ENCODE data around the gene C3orf70.

Gene C3orf70

GRCh38 chr3:185155678-185156077 is 2.8 kb upstream of the C3orf70 start:
- H3K4me3 ChIP-seq (replicated peaks; ENCODE audit: low read depth, low read length) = no peak overlapping the region
- no peak for DNase-seq (ENCODE audit: extremely low read depth, insufficient read length)
- H3K27me3 ChIP-seq (replicated peaks; ENCODE audit: control insufficient read depth, insufficient read depth, low read length) = peaks cover 3% of the 10 kb centered on the region
- H3K36me3 ChIP-seq (ENCODE audit: control insufficient read depth, insufficient read depth, low read length) = no peaks in the 10 kb centered on the region
- TF ChIP-seq CTCF (IDR thresholded peaks at IDR 0.05; ENCODE audit: insufficient read depth, low read length, poor library complexity, severe bottlenecking) = no peak

GRCh38 chr3:185153861-185154629 is 1.2 kb upstream of the C3orf70 start:
- TF ChIP-seq CTCF (IDR thresholded peaks at IDR 0.05; ENCODE audit: insufficient read depth, low read length, poor library complexity, severe bottlenecking) = no peak
- H3K36me3 ChIP-seq (ENCODE audit: control insufficient read depth, insufficient read depth, low read length) = no peaks in the 10 kb centered on the region
- peaks cover 3% of the 10 kb centered on the region for H3K27me3 ChIP-seq (replicated peaks; ENCODE audit: control insufficient read depth, insufficient read depth, low read length)
- no peak for DNase-seq (ENCODE audit: extremely low read depth, insufficient read length)
- no peak overlapping the region for H3K4me3 ChIP-seq (replicated peaks; ENCODE audit: low read depth, low read length)

- H3K4me3 ChIP-seq (replicated peaks; ENCODE audit: low read depth, low read length) = peak overlapping the region; percentile 51
- no peak for DNase-seq (ENCODE audit: extremely low read depth, insufficient read length)
- no peak for TF ChIP-seq CTCF (IDR thresholded peaks at IDR 0.05; ENCODE audit: insufficient read depth, low read length, poor library complexity, severe bottlenecking)
- H3K27me3 ChIP-seq (replicated peaks; ENCODE audit: control insufficient read depth, insufficient read depth, low read length) = peaks cover 3% of the 10 kb centered on the region
- no peaks in the 10 kb centered on the region for H3K36me3 ChIP-seq (ENCODE audit: control insufficient read depth, insufficient read depth, low read length)
Observed at GRCh38 chr3:185153171-185153771, 411 bp upstream of the C3orf70 start.

GRCh38 chr3:185151964-185152409 is 873 bp downstream of the C3orf70 start:
- H3K27me3 ChIP-seq (replicated peaks; ENCODE audit: control insufficient read depth, insufficient read depth, low read length) = peaks cover 3% of the 10 kb centered on the region
- H3K4me3 ChIP-seq (replicated peaks; ENCODE audit: low read depth, low read length) = no peak overlapping the region
- DNase-seq (ENCODE audit: extremely low read depth, insufficient read length) = no peak
- H3K36me3 ChIP-seq (ENCODE audit: control insufficient read depth, insufficient read depth, low read length) = no peaks in the 10 kb centered on the region
- TF ChIP-seq CTCF (IDR thresholded peaks at IDR 0.05; ENCODE audit: insufficient read depth, low read length, poor library complexity, severe bottlenecking) = no peak

GRCh38 chr3:185151101-185151963 is 1.5 kb downstream of the C3orf70 start:
- H3K27me3 ChIP-seq (replicated peaks; ENCODE audit: control insufficient read depth, insufficient read depth, low read length) = peaks cover 3% of the 10 kb centered on the region
- TF ChIP-seq CTCF (IDR thresholded peaks at IDR 0.05; ENCODE audit: insufficient read depth, low read length, poor library complexity, severe bottlenecking) = no peak
- H3K4me3 ChIP-seq (replicated peaks; ENCODE audit: low read depth, low read length) = no peak overlapping the region
- H3K36me3 ChIP-seq (ENCODE audit: control insufficient read depth, insufficient read depth, low read length) = no peaks in the 10 kb centered on the region
- DNase-seq (ENCODE audit: extremely low read depth, insufficient read length) = no peak
